ENCODE data around the gene ZC3H4. TPM values are rescaled to one million over a fixed set of nuclear protein-coding genes. Genes with fewer than 3 reads are reported as not detected.

Gene ZC3H4
- total RNA-seq, 1 experiment from 2014 or later: 45.1 TPM

DNA sequence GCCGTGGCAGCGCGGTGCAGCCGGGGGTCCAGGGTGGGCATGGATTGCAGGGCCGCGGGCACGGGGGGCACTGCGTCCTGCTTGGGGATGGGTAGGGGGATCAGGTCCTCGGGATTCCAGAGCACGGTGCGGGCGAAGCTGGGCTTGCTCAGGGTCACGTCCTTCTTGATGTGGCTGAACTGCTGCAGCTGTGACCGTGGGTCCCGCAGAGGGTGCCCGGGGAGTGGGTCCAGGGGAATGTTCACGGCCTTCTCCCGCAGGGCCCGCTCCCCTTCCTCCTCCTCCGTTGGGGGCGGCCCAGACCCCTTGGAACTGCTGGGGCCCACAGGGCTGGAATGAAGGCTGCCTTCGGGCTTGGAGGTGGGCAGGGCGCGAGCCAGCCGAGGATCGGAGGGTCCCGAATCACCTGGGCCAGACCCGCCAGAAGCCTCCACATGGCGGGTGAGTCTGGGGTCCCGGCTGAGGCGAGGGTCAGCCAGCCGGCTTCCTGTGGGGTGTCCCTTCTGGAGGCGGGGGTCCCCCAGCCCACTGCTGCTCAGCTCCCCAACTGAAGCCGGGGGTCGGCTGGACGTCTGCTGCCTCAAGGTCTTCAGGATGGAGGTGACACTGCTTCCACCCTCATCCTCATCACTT lies 46.2 kb downstream of the ZC3H4 start (continued):
- TF ChIP-seq, protein P1, sequence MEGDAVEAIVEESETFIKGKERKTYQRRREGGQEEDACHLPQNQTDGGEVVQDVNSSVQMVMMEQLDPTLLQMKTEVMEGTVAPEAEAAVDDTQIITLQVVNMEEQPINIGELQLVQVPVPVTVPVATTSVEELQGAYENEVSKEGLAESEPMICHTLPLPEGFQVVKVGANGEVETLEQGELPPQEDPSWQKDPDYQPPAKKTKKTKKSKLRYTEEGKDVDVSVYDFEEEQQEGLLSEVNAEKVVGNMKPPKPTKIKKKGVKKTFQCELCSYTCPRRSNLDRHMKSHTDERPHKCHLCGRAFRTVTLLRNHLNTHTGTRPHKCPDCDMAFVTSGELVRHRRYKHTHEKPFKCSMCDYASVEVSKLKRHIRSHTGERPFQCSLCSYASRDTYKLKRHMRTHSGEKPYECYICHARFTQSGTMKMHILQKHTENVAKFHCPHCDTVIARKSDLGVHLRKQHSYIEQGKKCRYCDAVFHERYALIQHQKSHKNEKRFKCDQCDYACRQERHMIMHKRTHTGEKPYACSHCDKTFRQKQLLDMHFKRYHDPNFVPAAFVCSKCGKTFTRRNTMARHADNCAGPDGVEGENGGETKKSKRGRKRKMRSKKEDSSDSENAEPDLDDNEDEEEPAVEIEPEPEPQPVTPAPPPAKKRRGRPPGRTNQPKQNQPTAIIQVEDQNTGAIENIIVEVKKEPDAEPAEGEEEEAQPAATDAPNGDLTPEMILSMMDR (IDR thresholded peaks at IDR 0.05 in 2 of 3, conservative IDR thresholded peaks at IDR 0.05 in 1 of 3; ENCODE audit: borderline replicate concordance in 1 of 3, insufficient read depth in 1 of 3, low read depth in 2 of 3, low read length in 2 of 3): no peak
- no peak for TF ChIP-seq SP1 (IDR thresholded peaks at IDR 0.05; ENCODE audit: low read depth)
- no peak for TF ChIP-seq POLR2A (IDR thresholded peaks at IDR 0.05; ENCODE audit: borderline replicate concordance, extremely low read depth, insufficient read depth, insufficient read length)
- TF ChIP-seq, protein P2, sequence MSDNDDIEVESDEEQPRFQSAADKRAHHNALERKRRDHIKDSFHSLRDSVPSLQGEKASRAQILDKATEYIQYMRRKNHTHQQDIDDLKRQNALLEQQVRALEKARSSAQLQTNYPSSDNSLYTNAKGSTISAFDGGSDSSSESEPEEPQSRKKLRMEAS (IDR thresholded peaks at IDR 0.05): no peak
- TF ChIP-seq JUND (IDR thresholded peaks at IDR 0.05): no peak
- no peak for TF ChIP-seq EZH2phosphoT487 (IDR thresholded peaks at IDR 0.05; ENCODE audit: borderline replicate concordance)
- no peak for TF ChIP-seq TCF7L2 (IDR thresholded peaks at IDR 0.05; ENCODE audit: borderline replicate concordance, extremely low read depth, insufficient read depth, insufficient read length)
- TF ChIP-seq, protein P3, sequence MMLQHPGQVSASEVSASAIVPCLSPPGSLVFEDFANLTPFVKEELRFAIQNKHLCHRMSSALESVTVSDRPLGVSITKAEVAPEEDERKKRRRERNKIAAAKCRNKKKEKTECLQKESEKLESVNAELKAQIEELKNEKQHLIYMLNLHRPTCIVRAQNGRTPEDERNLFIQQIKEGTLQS (IDR thresholded peaks at IDR 0.05): no peak
- TF ChIP-seq ELF1 (IDR thresholded peaks at IDR 0.05; ENCODE audit: borderline replicate concordance, low read depth): no peak
- TF ChIP-seq YY1 (IDR thresholded peaks at IDR 0.05; ENCODE audit: extremely low read depth, insufficient replicate concordance, low read depth, low read length): no peak
- TF ChIP-seq SRF (IDR thresholded peaks at IDR 0.05; ENCODE audit: low read depth): no peak
- no peak for TF ChIP-seq ZFX (IDR thresholded peaks at IDR 0.05)
- no peak for TF ChIP-seq EGR1 (IDR thresholded peaks at IDR 0.05; ENCODE audit: low read depth)
- TF ChIP-seq RAD21 (IDR thresholded peaks at IDR 0.05; ENCODE audit: low read depth): no peak
